ENCODE measurements around the gene RHOA. TPM values are rescaled to one million over a fixed set of nuclear protein-coding genes. Genes with fewer than 3 reads are reported as not detected.
A peak's percentile ranks its signal among the peaks of the same experiment; 100 is the strongest.

Gene RHOA
- total RNA-seq, 4 donors from 2014 or later, result 532 to 825 (median 698) TPM

GRCh38 chr3:49417516-49418120 is 5.8 kb upstream of the RHOA start:
- 86 to 90% methylated on average over 12 to 13 of the region's 13 CpGs for WGBS, 2 donors
- H3K27ac ChIP-seq, result peak overlapping the region in 2 of 4 donors; percentile 4 to 36
- peaks cover 3 to 61% (median 21%) of the 10 kb centered on the region in 4 donors for H3K4me1 ChIP-seq
- H3K27me3 ChIP-seq, result no peaks in the 10 kb centered on the region
- H3K4me3 ChIP-seq, result no peak overlapping the region
- peaks cover 0 to 55% (median 4%) of the 10 kb centered on the region in 3 donors for H3K36me3 ChIP-seq
- no peaks in the 10 kb centered on the region for H3K9me3 ChIP-seq
- no peak for TF ChIP-seq POLR2A (IDR thresholded peaks at IDR 0.05)
- TF ChIP-seq EP300 (IDR thresholded peaks at IDR 0.05), result no peak
- TF ChIP-seq CTCF (IDR thresholded peaks at IDR 0.05), result no peak
- DNase-seq (ENCODE audit: low spot score in 2 of 2), result no peak

GRCh38 chr3:49416867-49417266 is 5.1 kb upstream of the RHOA start:
- Histone ChIP-seq H3K36me3 (peaks cover 0 to 55% (median 4%) of the 10 kb centered on the region in 3 donors), H3K4me1 (peaks cover 3 to 55% (median 21%) of the 10 kb centered on the region in 4 donors), H3K27ac (peak overlapping the region in 2 of 4 donors; percentile 4 to 36), H3K9me3 (no peaks in the 10 kb centered on the region), H3K4me3 (no peak overlapping the region), H3K27me3 (no peaks in the 10 kb centered on the region)
- WGBS, 2 donors, result 91 to 100% methylated on average over 1 to 2 of the region's 2 CpGs
- TF ChIP-seq POLR2A (IDR thresholded peaks at IDR 0.05), result no peak
- no peak for TF ChIP-seq CTCF (IDR thresholded peaks at IDR 0.05)
- TF ChIP-seq EP300 (IDR thresholded peaks at IDR 0.05), result no peak
- no peak for DNase-seq (ENCODE audit: low spot score in 2 of 2)

GRCh38 chr3:49415931-49416601 is 4.3 kb upstream of the RHOA start:
- H3K27ac ChIP-seq, result peak overlapping the region in 3 of 4 donors; percentile 36 to 49 (median 43)
- peaks cover 3 to 47% (median 20%) of the 10 kb centered on the region in 4 donors for H3K4me1 ChIP-seq
- TF ChIP-seq CTCF (IDR thresholded peaks at IDR 0.05) (no peak), POLR2A (IDR thresholded peaks at IDR 0.05) (no peak), EP300 (IDR thresholded peaks at IDR 0.05) (no peak)
- no peaks in the 10 kb centered on the region for H3K9me3 ChIP-seq
- no peak overlapping the region for H3K4me3 ChIP-seq
- peaks cover 0 to 55% (median 4%) of the 10 kb centered on the region in 3 donors for H3K36me3 ChIP-seq
- 28 to 29% methylated on average over 4 of the region's 4 CpGs for WGBS, 2 donors
- no peak for DNase-seq (ENCODE audit: low spot score in 2 of 2)
- no peaks in the 10 kb centered on the region for H3K27me3 ChIP-seq

GRCh38 chr3:49414753-49415152 is 3.0 kb upstream of the RHOA start:
- TF ChIP-seq EP300 (IDR thresholded peaks at IDR 0.05) (no peak), POLR2A (IDR thresholded peaks at IDR 0.05) (no peak), CTCF (IDR thresholded peaks at IDR 0.05) (no peak)
- Histone ChIP-seq H3K27ac (peak overlapping the region in 1 of 4 donors; percentile 43), H3K4me3 (no peak overlapping the region), H3K27me3 (no peaks in the 10 kb centered on the region), H3K36me3 (peaks cover 0 to 47% (median 4%) of the 10 kb centered on the region in 3 donors), H3K9me3 (no peaks in the 10 kb centered on the region), H3K4me1 (peaks cover 3 to 57% (median 24%) of the 10 kb centered on the region in 4 donors)
- DNase-seq (ENCODE audit: low spot score in 2 of 2), result no peak
- 76 to 86% methylated on average over 2 of the region's 2 CpGs for WGBS, 2 donors

GRCh38 chr3:49413338-49413734 is 1.6 kb upstream of the RHOA start:
- H3K27ac ChIP-seq, result peak overlapping the region in 3 of 4 donors; percentile 92 to 99 (median 96)
- peak overlapping the region; percentile 69 to 97 (median 84) for H3K4me3 ChIP-seq
- no peaks in the 10 kb centered on the region for H3K27me3 ChIP-seq
- 81 to 85% methylated on average over 6 of the region's 6 CpGs for WGBS, 2 donors
- DNase-seq (ENCODE audit: low spot score in 2 of 2), result no peak
- peaks cover 3 to 71% (median 27%) of the 10 kb centered on the region in 4 donors for H3K4me1 ChIP-seq
- peaks cover 0 to 35% (median 4%) of the 10 kb centered on the region in 3 donors for H3K36me3 ChIP-seq
- TF ChIP-seq POLR2A (IDR thresholded peaks at IDR 0.05) (no peak), EP300 (IDR thresholded peaks at IDR 0.05) (no peak), CTCF (IDR thresholded peaks at IDR 0.05) (no peak)
- H3K9me3 ChIP-seq, result no peaks in the 10 kb centered on the region

All from tibial nerve (tissue), 4 donors.